OCI-LY3 (cell line): ENCODE measurements around the gene CCR7.

Experiments
- EZH2phosphoT487 ChIP-seq: fragments of 200-600 bp; shearing (Covaris generic); IDR thresholded peaks from 2 replicates; pipeline ENCODE4 v1.6.1; 2018; ENCODE audit warnings: antibody characterized with exemption, mixed run types, low read depth
- TF ChIP-seq, protein P1 (sequence below): fragments of 200-600, 300-600 bp; sonication (generic); IDR thresholded peaks from 2 replicates; pipeline ENCODE4 v1.5.1; 2014; ENCODE audit warnings: antibody characterized with exemption, low read length, low read depth

- TF ChIP-seq, protein P1, sequence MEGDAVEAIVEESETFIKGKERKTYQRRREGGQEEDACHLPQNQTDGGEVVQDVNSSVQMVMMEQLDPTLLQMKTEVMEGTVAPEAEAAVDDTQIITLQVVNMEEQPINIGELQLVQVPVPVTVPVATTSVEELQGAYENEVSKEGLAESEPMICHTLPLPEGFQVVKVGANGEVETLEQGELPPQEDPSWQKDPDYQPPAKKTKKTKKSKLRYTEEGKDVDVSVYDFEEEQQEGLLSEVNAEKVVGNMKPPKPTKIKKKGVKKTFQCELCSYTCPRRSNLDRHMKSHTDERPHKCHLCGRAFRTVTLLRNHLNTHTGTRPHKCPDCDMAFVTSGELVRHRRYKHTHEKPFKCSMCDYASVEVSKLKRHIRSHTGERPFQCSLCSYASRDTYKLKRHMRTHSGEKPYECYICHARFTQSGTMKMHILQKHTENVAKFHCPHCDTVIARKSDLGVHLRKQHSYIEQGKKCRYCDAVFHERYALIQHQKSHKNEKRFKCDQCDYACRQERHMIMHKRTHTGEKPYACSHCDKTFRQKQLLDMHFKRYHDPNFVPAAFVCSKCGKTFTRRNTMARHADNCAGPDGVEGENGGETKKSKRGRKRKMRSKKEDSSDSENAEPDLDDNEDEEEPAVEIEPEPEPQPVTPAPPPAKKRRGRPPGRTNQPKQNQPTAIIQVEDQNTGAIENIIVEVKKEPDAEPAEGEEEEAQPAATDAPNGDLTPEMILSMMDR, result no peak
- no peak for TF ChIP-seq EZH2phosphoT487
Observed at GRCh38 chr17:40596261-40596919, 31.1 kb upstream of the CCR7 start.
